Measurements from ENCODE around the gene NAGPA. TPM values are rescaled to one million over a fixed set of nuclear protein-coding genes. Genes with fewer than 3 reads are reported as not detected.

The NAGPA gene
- total RNA-seq, 1 donor from 2014 or later = 3.3 TPM

DNA sequence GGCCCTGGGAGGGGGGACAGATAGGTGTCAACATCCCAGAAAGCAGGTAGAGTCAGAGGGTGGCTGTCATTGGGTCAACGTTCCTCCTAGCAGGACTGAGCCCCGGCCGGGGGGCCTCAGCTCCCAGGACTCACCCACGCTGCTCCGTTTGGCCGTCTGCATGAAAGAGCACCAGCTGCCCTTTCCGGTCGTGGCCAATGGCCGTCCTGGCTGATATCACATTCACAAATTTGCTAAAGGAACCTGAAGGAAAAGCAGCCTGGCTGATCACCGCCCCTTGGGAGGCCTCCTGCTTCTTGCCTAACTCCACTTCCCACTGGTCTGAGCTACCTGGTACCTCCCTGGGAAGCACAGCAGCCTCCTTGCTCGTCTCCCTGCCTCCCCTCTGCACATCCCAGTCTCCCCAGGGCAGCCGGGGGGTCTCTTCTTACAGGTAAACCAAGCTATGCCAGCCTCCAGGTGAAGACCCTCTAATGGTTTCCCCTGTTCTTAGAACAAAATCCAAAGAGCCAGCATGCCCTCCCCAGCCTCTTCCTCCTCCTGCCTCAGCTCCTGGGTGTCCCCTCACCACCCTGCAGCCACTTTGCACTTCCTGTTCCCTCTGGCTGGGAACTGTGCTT is 3.4 kb downstream of the NAGPA start:
- H2AFZ ChIP-seq (replicated peaks) = no peak overlapping the region
- H3K9me3 Mint-ChIP-seq = no peaks in the 10 kb centered on the region
- H3K79me2 ChIP-seq (ENCODE audit: low read depth) = no peaks in the 10 kb centered on the region
- H3K36me3 ChIP-seq = no peaks in the 10 kb centered on the region
- H3K4me1 ChIP-seq = peaks cover 6% of the 10 kb centered on the region
- no peak for TF ChIP-seq EZH2phosphoT487 (IDR thresholded peaks at IDR 0.05)
- TF ChIP-seq CTCF (IDR thresholded peaks at IDR 0.05) = no peak
- TF ChIP-seq EZH2 (IDR thresholded peaks at IDR 0.05) = no peak
- no peak overlapping the region for H3K4me2 ChIP-seq
- no peaks in the 10 kb centered on the region for H3K9me3 ChIP-seq (ENCODE audit: low read depth)
- no peak overlapping the region for H3K27ac ChIP-seq
- no peak for DNase-seq (ENCODE audit: low spot score)
- H3K4me3 Mint-ChIP-seq = no peak overlapping the region
- no peaks in the 10 kb centered on the region for H3F3A ChIP-seq (ENCODE audit: low read depth)
- no peak overlapping the region for H3K9ac ChIP-seq
- peaks cover 7% of the 10 kb centered on the region for H3K27me3 ChIP-seq
- peaks cover 10% of the 10 kb centered on the region for H3K27me3 Mint-ChIP-seq (ENCODE audit: insufficient read depth, low read depth)
- H3K4me1 Mint-ChIP-seq = peaks cover 16% of the 10 kb centered on the region
- no peak overlapping the region for H3K27ac Mint-ChIP-seq
- H3K36me3 Mint-ChIP-seq = no peaks in the 10 kb centered on the region
- no peaks in the 10 kb centered on the region for H4K20me1 ChIP-seq (ENCODE audit: low read depth)
- no peak overlapping the region for H3K4me3 ChIP-seq

- no peak for DNase-seq (ENCODE audit: low spot score)
- H3K4me3 Mint-ChIP-seq = no peak overlapping the region
- no peaks in the 10 kb centered on the region for H3K79me2 ChIP-seq (ENCODE audit: low read depth)
- no peaks in the 10 kb centered on the region for H3K36me3 ChIP-seq
- H3K4me3 ChIP-seq = no peak overlapping the region
- H3K27me3 ChIP-seq = peaks cover 7% of the 10 kb centered on the region
- no peaks in the 10 kb centered on the region for H4K20me1 ChIP-seq (ENCODE audit: low read depth)
- H3K9me3 ChIP-seq (ENCODE audit: low read depth) = no peaks in the 10 kb centered on the region
- H3K9me3 Mint-ChIP-seq = no peaks in the 10 kb centered on the region
- TF ChIP-seq EZH2phosphoT487 (IDR thresholded peaks at IDR 0.05) (no peak), CTCF (IDR thresholded peaks at IDR 0.05) (no peak), EZH2 (IDR thresholded peaks at IDR 0.05) (no peak)
- no peak overlapping the region for H3K27ac ChIP-seq
- H3K4me1 ChIP-seq = peaks cover under 1% of the 10 kb centered on the region
- H3K9ac ChIP-seq = no peak overlapping the region
- no peak overlapping the region for H3K27ac Mint-ChIP-seq
- peaks cover 9% of the 10 kb centered on the region for H3F3A ChIP-seq (ENCODE audit: low read depth)
- peaks cover 6% of the 10 kb centered on the region for H3K4me1 Mint-ChIP-seq
- H3K36me3 Mint-ChIP-seq = no peaks in the 10 kb centered on the region
- H3K4me2 ChIP-seq = no peak overlapping the region
- peaks cover 10% of the 10 kb centered on the region for H3K27me3 Mint-ChIP-seq (ENCODE audit: insufficient read depth, low read depth)
- no peak overlapping the region for H2AFZ ChIP-seq (replicated peaks)
These were observed 4.7 kb downstream of the NAGPA start for GRCh38 chr16:5028950-5029475.

GRCh38 chr16:5027575-5028235 is 6.0 kb downstream of the NAGPA start:
- H3K27me3 Mint-ChIP-seq (ENCODE audit: insufficient read depth, low read depth) = peaks cover 7% of the 10 kb centered on the region
- H3K27ac ChIP-seq = no peak overlapping the region

More at GRCh38 chr16:5027575-5028235, 6.0 kb downstream of the NAGPA start:
- Histone ChIP-seq H3K36me3 (no peaks in the 10 kb centered on the region), H3K4me3 (no peak overlapping the region), H3K4me1 (no peaks in the 10 kb centered on the region), H3K79me2 (ENCODE audit: low read depth) (no peaks in the 10 kb centered on the region), H3K27me3 (peaks cover 1% of the 10 kb centered on the region), H2AFZ (replicated peaks) (no peak overlapping the region), H3F3A (ENCODE audit: low read depth) (peaks cover 9% of the 10 kb centered on the region), H3K9me3 (ENCODE audit: low read depth) (no peaks in the 10 kb centered on the region), H3K9ac (no peak overlapping the region), H3K4me2 (no peak overlapping the region), H4K20me1 (ENCODE audit: low read depth) (no peaks in the 10 kb centered on the region)
- Mint-ChIP-seq H3K4me3 (no peak overlapping the region), H3K36me3 (no peaks in the 10 kb centered on the region), H3K27ac (no peak overlapping the region), H3K9me3 (no peaks in the 10 kb centered on the region), H3K4me1 (peaks cover under 1% of the 10 kb centered on the region)
- DNase-seq (ENCODE audit: low spot score) = no peak
- TF ChIP-seq CTCF (IDR thresholded peaks at IDR 0.05) (no peak), EZH2 (IDR thresholded peaks at IDR 0.05) (no peak), EZH2phosphoT487 (IDR thresholded peaks at IDR 0.05) (no peak)

Data from neural progenitor cell (in vitro differentiated cells).